ENCODE results near the gene ABCC11.

GRCh38 chr16:48236286-48236685, 11.1 kb downstream of the ABCC11 start:
- no peak for TF ChIP-seq CTCF (IDR thresholded peaks at IDR 0.05)
- no peak for TF ChIP-seq POLR2A (IDR thresholded peaks at IDR 0.05)

All from Peyer's patch (tissue), 4 donors.